Right atrium auricular region (tissue), 2 donors: ENCODE measurements around the gene KLF14. TPM values are rescaled to one million over a fixed set of nuclear protein-coding genes. Genes with fewer than 3 reads are reported as not detected.

Experiments used
- DNase-seq: peaks from one replicate; pipeline ENCODE4 v3.0.0-alpha.2; 2019; ENCODE audit warnings: low spot score
- H3K27ac ChIP-seq, 2 donors: fragments of 200-600 bp; sonication (generic); 1 replicate in 1 of 2; 2 replicates in 1 of 2; pipeline ENCODE4 v1.5.1; 2016 to 2019
- H3K27me3 ChIP-seq, 2 donors: fragments of 200-600 bp; sonication (generic); one replicate each; pipeline versions ENCODE4 v1.5.1 to v1.6.0; 2017 to 2019
- H3K36me3 ChIP-seq: fragments of 200-600 bp; sonication (generic); one replicate; pipeline ENCODE4 v1.5.1; 2016
- H3K4me1 ChIP-seq, 2 donors: fragments of 200-600 bp; sonication (generic); one replicate each; pipeline versions ENCODE4 v1.5.1 to v1.6.0; 2017 to 2019
- H3K4me3 ChIP-seq, 2 donors: fragments of 200-600 bp; sonication (generic); 1 replicate in 1 of 2; 2 replicates in 1 of 2; pipeline ENCODE4 v1.5.1; 2017 to 2019; ENCODE audit warnings: mild to moderate bottlenecking in 1 of 2, moderate library complexity in 1 of 2
- H3K9me3 ChIP-seq, 2 donors: fragments of 200-600 bp; sonication (generic); one replicate each; pipeline ENCODE4 v1.5.1; 2019
- total RNA-seq, 2 donors: library from RNA; depleted of rRNA; stranded (reverse); fragments of >200 nt; gene quantifications; one replicate each; pipeline ENCODE4 v1.1.0, GENCODE V29; 2016
- TF ChIP-seq, protein P1 (sequence below), 2 donors: fragments of 200-600 bp; sonication (generic); IDR thresholded peaks; one replicate each; pipeline ENCODE4 v1.5.1; 2019; ENCODE audit warnings: antibody characterized with exemption in 2 of 2

Gene KLF14
- total RNA-seq, 2 donors from 2014 or later: 0.35 TPM; not detected in 1

DNA sequence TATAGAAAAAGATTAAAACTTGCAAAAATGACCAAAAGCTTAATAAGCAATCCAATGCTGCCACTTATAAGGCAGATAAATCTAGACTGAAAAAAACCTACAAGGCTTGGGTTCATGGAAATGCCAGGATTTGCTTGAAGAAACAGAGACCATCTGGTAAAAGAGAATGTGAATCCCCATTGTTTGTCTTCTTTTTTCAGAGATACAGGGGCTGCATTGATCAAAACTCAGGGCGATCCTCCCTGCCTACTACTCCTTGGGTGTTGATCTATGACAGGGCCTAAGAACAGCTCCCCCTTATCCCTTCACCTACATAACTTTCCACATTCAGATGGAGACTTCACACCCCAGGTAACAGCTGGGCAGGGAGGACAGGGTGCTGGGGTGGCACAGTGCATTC is 44.3 kb downstream of the KLF14 start:
- Histone ChIP-seq H3K27ac (no peak overlapping the region), H3K4me3 (no peak overlapping the region), H3K27me3 (no peaks in the 10 kb centered on the region), H3K9me3 (peaks cover 0 to 4% of the 10 kb centered on the region in 2 donors), H3K4me1 (no peaks in the 10 kb centered on the region), H3K36me3 (no peaks in the 10 kb centered on the region)
- TF ChIP-seq, protein P1, sequence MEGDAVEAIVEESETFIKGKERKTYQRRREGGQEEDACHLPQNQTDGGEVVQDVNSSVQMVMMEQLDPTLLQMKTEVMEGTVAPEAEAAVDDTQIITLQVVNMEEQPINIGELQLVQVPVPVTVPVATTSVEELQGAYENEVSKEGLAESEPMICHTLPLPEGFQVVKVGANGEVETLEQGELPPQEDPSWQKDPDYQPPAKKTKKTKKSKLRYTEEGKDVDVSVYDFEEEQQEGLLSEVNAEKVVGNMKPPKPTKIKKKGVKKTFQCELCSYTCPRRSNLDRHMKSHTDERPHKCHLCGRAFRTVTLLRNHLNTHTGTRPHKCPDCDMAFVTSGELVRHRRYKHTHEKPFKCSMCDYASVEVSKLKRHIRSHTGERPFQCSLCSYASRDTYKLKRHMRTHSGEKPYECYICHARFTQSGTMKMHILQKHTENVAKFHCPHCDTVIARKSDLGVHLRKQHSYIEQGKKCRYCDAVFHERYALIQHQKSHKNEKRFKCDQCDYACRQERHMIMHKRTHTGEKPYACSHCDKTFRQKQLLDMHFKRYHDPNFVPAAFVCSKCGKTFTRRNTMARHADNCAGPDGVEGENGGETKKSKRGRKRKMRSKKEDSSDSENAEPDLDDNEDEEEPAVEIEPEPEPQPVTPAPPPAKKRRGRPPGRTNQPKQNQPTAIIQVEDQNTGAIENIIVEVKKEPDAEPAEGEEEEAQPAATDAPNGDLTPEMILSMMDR (IDR thresholded peaks at IDR 0.05): no peak
- DNase-seq: no peak

DNA sequence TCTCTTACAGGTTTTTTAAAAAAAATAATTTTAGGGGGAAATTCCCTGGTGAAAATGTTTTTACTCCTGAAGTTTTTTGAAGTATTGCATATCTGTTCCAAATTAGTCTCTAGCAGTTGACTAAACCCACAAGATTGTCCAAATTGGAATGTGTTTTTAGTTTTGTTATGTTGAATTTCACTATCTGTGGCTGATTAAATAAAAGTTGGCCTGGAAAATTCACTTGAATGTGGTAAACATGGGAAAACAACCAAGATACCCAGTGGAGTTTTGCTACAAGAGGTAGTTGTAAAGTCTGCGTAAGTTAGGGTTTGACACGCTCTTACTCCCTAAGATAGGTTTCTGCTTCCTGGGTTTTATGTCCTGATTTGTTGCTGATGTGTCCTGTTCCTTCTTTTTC is 51.0 kb downstream of the KLF14 start:
- Histone ChIP-seq H3K9me3 (no peaks in the 10 kb centered on the region), H3K27ac (no peak overlapping the region)
- TF ChIP-seq, protein P1 (IDR thresholded peaks at IDR 0.05): no peak

More for the DNA sequence above, 51.0 kb downstream of the KLF14 start:
- H3K4me3 ChIP-seq: no peak overlapping the region
- H3K27me3 ChIP-seq: no peaks in the 10 kb centered on the region
- no peaks in the 10 kb centered on the region for H3K36me3 ChIP-seq
- no peak for DNase-seq
- H3K4me1 ChIP-seq: no peaks in the 10 kb centered on the region

Other genes starting within 250 kb of the KLF14 start
- 10 to 100 TPM in 1 of 2 donors, 1 to 10 TPM in 1; 7.2 to 27.8 TPM for gene MEST, start 242.1 kb downstream of the KLF14 start, total RNA-seq
- gene COPG2, start 65.5 kb downstream of the KLF14 start, total RNA-seq: 10 to 100 TPM; 13.1 to 19.3 TPM
- gene TSGA13, start 47.7 kb downstream of the KLF14 start, total RNA-seq: not detected